Left ventricle myocardium superior (tissue), 1 donor: ENCODE results near the gene MAP7D1. TPM values are rescaled to one million over a fixed set of nuclear protein-coding genes. Genes with fewer than 3 reads are reported as not detected.
A peak's percentile ranks its signal among the peaks of the same experiment; 100 is the strongest.

ENCODE experiments used
- ATAC-seq: fragments of 200-7000 bp; cut with Tn5 transposase; one replicate; pipeline ENCODE4 v1.9.1; 2020; ENCODE audit warnings: mild to moderate bottlenecking, moderate library complexity
- DNase-seq: peaks from one replicate; pipeline ENCODE4 v3.0.0-alpha.2; 2020
- intact Hi-C: fragments of 100-400 bp; cut with micrococcal nuclease; formaldehyde crosslinking; loops from one replicate; pipeline ENCODE4 v1.11.0; 2022
- total RNA-seq: library from RNA; stranded (reverse); fragmentation: NEBNext Ultra II Directional; extraction: Animal tissue kit (Norgen Biotek cat#: 25700); gene quantifications from one replicate; pipeline ENCODE4 v1.2.1, GENCODE V29; 2021
- donor health status: DM: no; HTN: yes; CAD: no; lungs with severe emphysema.

MAP7D1 gene
- total RNA-seq, 1 donor from 2014 or later: 385 TPM

DNA sequence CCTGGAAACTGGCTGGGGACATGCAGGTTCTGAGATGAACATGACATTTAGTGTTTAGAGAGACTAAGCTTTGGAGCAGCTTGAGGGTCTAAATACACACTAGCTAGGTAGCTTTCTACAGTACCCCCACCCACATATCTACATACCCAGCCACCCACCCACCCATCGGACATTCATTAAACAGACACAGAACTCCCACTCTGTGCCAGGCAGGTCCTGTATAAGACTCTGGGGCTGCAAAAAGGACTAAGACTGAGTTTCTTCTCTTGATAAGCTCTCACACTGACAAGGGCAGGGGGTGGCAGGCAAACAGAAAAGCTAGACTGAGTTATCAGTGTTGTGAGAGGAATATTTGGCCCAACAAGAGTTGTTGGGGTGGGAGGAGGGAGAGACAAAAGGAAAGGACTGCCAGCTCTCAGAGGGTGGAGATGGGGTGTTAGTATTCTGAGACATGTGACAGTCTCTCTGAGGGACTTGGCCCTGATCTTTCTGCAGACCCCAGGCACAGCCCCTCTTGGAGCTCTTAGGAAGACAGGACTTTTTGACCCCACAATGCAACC lies 6.8 kb downstream of the MAP7D1 start:
- ATAC-seq (peak; percentile 41), DNase-seq (no peak)
- intact Hi-C loops: no loop called here

DNA sequence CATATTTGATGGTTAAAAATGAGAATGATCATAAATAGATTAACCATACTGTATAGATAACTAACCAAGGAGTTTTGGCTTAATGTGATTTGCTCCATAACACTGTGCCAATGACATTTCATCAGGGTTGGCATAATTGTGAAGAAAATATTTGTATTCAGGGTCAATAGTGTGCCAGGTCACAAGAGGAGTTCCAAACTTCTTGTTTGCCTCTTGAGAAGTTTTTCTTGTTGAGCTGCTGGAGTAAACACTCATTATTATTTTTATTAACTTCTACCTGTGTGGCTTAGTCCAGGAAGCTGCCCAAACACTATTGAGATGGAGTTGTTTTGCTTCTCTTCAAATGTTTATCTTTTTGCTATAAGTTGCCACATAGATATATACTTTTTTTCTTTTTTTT lies 7.5 kb downstream of the MAP7D1 start:
- intact Hi-C loops: no loop called here
- ATAC-seq (no peak), DNase-seq (no peak)

DNA sequence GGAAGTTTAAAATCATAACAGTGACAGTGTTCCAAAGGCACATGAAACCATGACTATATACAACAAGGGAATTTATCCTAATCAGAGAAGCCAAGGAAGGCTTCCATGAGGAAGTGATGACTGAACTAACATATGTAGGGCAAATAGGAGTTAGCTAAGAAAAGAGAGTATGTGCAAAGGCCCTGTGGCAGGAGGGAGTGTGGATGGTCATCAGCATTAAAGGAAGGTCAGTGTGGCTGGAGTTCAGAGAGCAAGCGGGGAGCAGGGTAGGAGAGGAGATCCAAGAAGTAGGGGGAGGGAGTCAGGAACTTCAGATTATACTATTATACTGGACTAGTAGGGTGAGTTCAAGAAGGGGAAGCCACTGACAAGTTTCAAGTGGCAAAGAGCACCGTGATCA lies 8.4 kb downstream of the MAP7D1 start:
- intact Hi-C loops: no loop called here
- DNase-seq (no peak), ATAC-seq (no peak)

DNA sequence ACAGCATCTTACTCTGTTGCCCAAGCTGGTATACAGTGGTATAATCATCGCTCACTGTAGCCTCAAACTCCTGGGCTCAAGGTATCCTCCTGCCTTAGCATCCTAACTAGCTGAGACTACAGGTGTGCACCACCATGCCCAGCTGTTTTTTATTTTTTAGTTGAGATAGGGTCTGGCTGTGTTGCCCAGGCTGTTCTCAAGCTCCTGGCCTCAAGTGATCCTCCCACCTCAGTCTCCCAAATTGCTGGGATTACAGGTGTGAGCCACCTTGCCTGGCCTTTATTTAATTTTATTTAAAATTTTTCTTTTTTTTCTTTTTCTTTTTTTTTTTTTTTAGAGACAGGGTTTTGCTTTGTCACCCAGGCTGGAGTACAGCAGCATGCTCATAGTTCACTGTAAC lies 9.2 kb downstream of the MAP7D1 start:
- ATAC-seq: no peak
- DNase-seq: no peak
- intact Hi-C loops: no loop called here

DNA sequence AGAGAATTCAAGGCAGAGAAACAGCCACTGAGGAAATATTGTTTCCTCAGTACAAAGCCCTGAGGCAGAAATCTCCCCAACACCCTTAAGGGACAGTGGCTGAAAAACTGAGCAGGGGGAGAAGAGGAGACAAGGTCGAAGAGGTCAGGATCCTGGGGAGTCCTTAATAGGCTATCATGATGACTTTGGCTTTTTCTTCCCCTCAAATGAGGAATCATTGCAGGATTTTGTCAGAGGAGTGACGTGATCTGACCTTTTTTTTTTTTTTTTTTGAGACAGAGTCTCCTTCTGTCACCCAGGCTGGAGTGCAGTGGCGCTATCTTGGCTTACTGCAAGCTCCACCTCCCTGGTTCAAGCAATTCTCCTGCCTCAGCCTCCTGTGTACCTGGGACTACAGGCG lies 10.2 kb downstream of the MAP7D1 start:
- intact Hi-C loops: no loop called here
- DNase-seq (no peak), ATAC-seq (no peak)

DNA sequence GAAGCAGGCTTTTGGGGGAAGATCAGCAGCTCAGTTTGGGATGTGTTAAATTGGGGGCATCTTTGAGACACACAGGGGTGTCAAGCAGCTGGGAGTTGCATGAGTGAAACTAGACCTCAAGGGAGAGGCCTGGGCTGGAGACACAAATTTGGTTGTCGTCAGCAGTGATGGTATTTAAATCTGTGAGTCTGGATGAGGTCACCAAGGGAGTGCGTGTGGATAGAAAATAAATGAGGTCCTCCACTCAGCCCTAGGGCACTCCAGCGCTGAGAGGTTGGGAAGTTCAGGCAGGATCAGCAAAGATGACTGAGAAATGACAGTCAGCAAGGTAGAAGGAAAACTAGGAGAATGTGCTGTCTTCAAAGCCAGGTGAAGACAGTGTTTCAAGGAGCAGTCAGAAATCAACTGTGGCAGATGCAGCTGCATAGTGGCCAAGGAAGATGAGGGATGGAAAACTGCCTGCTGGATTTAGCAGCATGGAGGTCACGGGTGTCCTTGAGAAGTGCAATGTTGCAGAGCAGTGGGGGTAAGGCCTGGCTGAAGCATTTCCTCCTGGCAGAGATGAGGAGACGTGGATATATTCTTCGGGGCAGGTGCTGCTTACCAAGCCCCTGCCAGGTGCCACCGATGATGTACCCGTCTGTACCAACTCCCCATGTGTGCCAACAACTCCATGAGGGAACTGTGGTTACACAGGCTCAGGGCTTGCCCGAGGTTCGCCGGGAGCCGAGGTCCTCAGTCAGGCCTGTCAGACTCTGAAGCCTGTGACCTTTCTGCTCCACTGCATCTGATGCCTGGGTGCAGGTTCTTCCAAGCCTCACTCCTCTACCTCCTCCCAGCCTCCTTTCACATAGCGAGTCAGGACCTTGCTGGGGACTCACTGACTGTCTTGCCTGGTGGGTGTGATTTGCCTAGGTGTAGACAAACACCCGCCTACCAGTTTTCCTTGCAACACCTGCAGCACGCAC lies 11.3 kb downstream of the MAP7D1 start:
- DNase-seq (no peak), ATAC-seq (peak; percentile 30)
- intact Hi-C loops: no loop called here

DNA sequence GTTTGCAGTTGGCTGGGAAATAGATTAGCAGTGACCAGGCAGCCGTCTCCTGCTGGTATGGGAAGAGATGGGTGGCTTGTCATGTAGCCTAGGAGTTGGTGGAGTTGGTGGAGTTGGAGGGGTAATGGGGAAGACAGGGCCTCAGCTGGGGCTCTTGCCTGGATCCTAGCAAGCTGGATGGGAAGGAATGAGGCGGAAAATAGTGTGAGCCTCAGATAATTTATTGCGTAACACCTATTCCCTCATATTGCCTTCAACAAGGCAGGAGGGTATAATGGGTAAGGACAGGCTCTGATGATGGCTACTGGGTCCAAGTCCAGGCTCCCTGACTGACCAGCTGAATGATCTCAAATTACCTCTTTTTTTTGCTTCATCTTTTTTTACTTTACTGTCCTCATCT lies 12.6 kb downstream of the MAP7D1 start:
- intact Hi-C loops: no loop called here
- ATAC-seq: no peak
- no peak for DNase-seq

DNA sequence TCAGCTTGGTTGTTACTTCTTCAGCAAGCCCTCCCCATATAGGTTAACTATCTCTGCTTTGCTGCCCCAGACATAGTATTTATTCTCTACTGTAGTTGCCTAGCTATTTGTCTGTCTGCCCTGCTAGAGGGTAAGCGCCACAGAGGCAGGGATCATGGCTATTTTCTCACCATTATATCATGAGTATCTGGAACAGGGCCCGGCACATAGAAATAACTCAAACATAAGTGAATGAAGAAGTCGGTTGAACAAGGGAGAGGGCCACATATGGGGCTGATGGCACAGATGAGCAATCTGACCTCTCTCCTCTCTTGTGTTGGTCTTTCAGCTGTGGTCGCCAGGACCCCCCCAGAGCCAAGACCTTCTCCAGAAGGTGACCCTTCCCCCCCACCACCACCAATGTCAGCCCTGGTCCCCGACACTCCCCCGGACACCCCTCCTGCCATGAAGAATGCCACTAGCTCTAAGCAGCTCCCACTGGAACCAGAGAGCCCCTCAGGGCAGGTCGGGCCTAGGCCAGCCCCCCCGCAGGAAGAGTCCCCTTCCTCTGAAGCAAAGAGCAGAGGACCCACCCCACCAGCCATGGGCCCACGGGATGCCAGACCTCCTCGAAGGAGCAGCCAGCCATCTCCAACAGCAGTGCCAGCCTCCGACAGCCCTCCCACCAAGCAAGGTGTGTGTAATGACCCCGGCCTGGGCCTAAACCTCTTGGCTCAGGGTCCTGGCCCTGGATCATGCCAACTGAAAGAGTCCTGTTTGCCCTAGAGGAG lies 14.9 kb downstream of the MAP7D1 start:
- intact Hi-C loops: no loop called here
- DNase-seq (no peak), ATAC-seq (peak; percentile 52)

DNA sequence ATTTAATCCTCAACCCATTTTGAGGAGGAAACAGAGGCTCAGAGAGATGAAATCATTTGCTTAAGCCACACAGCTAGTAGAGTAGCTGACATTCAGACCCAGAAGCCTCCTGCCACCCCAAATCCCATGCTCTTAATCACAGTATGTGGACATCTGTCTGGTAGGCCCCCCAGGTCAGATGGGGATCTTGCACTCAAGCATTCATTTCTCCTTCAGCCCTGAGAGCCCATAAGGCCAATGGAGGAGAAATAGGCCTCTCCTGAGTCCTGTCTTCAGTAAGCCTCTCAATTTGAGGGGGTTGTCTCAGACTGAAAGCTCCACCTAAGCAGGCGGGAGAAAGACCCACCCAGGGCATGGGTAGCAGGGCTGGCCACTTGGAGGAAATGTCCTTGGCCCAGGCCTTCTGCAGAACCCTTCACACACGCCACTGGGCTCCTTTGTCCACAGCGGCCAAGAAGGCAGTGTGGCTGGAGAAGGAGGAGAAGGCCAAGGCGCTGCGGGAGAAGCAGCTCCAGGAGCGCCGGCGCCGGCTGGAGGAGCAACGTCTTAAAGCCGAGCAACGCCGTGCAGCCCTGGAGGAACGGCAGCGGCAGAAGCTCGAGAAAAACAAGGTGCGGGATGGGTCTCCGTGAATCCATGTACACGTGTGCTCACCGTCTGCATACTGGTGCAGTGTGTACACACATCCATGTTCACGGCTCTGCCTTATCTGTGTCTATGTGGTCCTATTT lies 16.2 kb downstream of the MAP7D1 start:
- DNase-seq: no peak
- no peak for ATAC-seq
- intact Hi-C loops: no loop called here

DNA sequence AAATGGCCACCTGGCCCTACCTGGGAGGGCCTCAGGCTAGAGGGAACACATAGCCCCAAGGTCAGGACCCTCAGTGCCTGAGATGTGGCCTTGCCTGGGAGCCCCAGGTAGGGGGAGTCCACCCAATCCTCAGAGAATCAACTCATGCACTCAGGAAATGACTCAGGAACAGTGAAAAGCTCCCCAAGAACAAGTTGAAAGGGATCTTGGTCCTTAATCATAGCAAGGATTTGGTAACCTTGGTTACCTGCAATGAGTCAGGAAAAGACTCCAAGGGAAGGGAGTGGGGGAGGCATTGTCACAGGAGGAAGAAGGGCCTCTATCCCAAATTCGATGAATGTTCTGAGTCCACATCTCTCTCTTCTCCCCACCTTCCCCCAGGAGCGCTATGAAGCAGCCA lies 17.0 kb downstream of the MAP7D1 start:
- ATAC-seq: no peak
- no peak for DNase-seq
- intact Hi-C loops: no loop called here

DNA sequence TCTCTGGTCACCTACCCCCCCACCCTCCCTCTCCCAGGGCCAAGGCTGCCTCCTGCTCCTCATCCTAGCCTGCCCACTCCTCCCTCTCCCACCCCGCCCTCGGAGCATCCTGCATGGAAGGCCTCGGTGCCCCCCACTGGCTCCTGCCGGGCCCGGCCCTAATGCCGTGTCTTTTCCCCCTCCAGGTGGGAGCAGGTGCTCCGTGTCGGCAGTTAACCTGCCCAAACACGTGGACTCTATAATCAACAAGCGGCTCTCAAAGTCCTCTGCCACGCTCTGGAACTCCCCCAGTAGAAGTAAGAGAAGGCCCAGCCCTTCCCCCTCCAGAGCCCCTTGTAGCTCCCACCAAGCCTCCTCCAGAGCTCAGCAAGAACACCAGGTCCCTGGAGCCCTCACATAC lies 18.8 kb downstream of the MAP7D1 start:
- intact Hi-C loops: no loop called here
- DNase-seq (no peak), ATAC-seq (no peak)

DNA sequence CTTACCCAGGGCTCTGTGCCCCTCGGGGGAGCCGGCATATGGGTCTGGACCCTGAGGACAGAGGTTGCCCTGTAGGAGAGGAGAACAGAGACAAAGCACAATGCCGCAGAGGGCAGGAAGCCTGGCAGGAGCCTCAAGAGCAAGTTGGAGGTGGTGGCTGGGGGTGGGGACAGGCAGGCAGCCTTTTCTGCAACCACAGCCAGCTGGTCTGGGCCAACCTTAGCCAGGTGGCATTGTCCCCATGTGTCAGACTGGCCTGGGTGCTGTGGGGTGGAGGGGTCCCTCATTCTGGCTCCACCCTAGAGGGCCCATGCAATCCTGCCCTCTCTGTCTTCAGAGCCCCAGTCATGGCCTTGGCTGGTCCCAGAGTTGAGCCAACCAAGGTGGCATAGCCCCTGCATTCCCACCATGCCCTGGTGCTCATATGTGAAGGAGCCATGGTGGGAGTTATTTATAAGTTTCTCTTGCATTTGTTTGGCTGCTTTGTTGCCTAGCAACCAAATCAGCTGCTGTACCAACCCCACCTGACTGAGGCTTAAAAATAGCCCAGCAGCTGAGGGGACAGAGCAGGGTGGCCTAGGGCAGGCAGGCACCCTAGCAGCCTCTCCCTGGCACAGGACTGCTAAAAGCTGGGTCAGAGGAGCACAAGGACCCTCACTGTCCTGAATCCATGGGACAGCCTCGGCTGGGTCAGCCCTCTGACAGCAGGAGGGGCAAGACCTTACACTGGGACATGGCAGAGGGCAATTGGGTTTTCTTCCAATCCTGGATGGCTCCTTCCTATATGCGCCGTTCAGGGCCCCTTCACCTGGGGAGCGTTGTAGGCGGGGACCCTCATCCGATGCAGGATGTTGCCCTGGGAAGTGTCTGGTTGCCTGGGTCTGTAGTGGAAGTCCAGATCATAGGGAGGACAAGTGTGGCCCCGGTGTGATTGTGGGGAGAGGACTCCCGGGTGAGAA lies 19.5 kb downstream of the MAP7D1 start:
- intact Hi-C loops: no loop called here
- ATAC-seq: peak; percentile 81
- DNase-seq: peak; percentile 75

DNA sequence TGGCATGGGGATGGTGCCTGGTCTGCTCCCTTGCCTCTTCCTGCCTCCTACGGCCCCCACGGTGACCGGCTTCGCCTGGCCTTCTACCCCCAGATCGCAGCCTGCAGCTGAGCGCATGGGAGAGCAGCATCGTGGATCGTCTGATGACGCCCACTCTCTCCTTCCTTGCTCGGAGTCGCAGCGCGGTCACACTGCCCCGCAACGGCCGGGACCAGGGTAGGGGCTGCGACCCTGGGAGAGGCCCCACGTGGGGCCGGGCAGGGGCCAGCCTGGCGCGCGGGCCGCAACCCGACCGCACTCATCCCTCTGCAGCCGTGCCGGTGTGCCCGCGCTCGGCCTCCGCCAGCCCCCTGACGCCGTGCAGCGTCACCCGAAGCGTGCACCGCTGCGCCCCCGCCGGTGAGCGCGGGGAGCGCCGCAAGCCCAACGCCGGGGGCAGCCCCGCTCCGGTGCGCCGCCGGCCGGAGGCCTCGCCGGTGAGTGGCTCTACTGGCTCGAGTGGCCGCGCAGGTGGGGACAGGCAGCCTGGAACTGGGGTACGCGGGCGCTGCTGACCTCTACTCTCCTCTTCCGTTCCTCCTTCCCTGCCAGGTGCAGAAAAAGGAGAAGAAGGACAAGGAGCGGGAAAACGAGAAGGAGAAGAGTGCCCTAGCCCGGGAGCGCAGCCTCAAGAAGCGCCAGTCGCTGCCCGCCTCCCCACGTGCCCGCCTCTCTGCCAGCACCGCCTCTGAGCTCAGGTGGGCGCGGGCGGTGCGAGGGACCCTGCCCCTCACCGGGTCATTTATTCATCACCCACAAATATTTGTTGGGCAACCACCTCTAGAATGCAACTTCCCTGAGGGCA lies 20.4 kb downstream of the MAP7D1 start:
- ATAC-seq (peak; percentile 60), DNase-seq (peak; percentile 77)
- intact Hi-C loops: no loop called here

DNA sequence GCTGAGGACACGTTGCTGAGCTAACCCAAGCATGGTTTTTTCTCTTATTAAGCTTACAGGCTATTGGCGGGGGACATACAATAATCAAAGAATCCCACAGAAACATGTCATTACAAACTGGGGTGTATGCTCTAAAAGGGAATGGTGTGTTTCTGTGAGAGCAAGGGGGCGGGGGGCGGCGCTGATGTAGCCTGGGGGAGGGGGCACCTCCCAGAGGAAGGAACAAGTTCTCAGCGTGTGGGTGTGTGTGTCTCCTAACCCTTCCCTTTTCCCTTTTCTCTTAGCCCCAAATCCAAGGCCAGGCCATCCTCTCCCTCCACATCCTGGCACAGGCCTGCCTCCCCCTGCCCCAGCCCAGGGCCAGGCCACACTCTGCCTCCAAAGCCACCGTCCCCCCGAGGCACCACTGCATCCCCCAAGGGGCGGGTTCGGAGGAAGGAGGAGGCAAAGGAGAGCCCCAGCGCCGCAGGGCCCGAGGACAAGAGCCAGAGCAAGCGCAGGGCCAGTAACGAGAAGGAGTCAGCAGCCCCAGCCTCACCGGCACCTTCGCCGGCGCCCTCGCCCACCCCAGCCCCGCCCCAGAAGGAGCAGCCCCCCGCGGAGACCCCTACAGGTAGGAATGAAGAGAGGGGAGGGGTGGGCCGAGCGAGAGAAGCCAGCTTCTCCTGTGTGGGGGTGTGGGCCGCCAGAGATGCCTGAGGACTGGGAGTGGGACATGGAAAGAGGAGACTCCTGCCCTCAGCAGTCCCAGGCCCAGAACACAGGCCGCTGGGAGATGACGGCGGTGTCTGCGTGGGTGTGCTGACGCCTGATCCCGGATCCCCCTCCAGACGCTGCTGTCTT lies 21.9 kb downstream of the MAP7D1 start:
- ATAC-seq (no peak), DNase-seq (no peak)
- intact Hi-C loops: no loop called here

DNA sequence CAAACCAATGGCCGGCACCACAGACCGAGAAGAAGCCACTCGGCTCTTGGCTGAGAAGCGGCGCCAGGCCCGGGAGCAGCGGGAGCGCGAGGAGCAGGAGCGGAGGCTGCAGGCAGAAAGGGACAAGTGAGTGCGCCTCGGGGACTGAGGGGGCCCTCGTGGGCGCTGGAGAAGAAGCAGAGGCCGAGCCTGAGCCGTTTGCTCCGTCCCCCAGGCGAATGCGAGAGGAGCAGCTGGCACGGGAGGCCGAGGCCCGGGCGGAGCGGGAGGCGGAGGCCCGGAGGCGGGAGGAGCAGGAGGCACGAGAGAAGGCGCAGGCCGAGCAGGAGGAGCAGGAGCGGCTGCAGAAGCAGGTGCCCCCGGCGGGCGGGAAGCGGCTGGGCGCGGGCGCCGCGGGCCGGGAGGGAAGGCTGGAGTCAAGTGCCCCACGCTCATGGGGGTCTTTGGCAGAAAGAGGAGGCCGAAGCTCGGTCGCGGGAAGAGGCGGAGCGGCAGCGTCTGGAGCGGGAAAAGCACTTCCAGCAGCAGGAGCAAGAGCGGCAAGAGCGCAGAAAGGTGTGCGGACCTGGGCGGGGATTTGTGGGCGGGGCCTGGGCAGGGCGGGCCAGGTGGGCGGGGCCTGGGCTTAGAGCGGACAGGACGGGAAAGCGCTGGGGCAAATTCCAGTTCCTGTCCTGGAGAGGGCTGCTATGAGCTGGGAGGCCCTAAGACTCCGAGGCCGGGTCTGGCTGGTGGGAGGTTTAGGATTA lies 22.7 kb downstream of the MAP7D1 start:
- intact Hi-C loops: no loop called here
- DNase-seq (peak; percentile 76), ATAC-seq (peak; percentile 46)

DNA sequence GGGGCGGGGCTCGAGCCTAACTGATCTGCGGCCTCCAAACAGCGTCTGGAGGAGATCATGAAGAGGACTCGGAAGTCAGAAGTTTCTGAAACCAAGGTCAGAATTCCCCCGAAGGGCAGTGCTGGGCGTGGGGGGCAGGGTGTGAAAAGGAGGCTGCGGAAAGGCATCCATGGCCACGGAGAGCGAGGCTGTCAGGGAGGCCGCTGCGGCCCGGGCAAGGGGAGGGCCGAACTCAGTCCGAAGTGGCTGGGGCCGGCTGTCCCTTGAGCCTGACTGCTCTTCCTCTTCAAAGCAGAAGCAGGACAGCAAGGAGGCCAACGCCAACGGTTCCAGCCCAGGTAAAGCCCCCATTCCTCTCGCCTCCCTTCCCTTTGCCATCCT lies 23.2 kb downstream of the MAP7D1 start:
- no peak for ATAC-seq

More for the DNA sequence above, 23.2 kb downstream of the MAP7D1 start:
- intact Hi-C loops: no loop called here
- no peak for DNase-seq
